HL-60 (cell line): ENCODE data around the gene DRG1.

Source experiments
- CTCF ChIP-seq: IDR thresholded peaks from one replicate; pipeline ENCODE4 v1.5.1; 2011; ENCODE audit warnings: low read length, control low read depth, inconsistent platforms; ENCODE audit not compliant: insufficient read depth
- SPI1 ChIP-seq: IDR thresholded peaks from 2 replicates; pipeline ENCODE4 v1.6.1; 2012; ENCODE audit warnings: low read depth, mild to moderate bottlenecking, borderline replicate concordance

- TF ChIP-seq CTCF (no peak), SPI1 (no peak)
These were observed 46.8 kb downstream of the DRG1 start for GRCh38 chr22:31446208-31446607.
